HL-60 (cell line): ENCODE measurements around the gene HBA1.
"Not testable (repeated sequence)": the region's sequence is repeated elsewhere in the genome, so short reads cannot be mapped to it uniquely, and the experiment has no call there.

Source experiments
- DNase-seq, 2 experiments: peaks; one replicate each; pipeline ENCODE4 v3.0.0-alpha.2; 2010 to 2020; ENCODE audit warnings: low read depth in 1 of 2, low spot score in 1 of 2
- H3K27ac ChIP-seq: fragments of 250-450 bp; sonication (Bioruptor Pico); replicated peaks from 2 replicates; pipeline ENCODE4 v1.5.1; 2020; ENCODE audit warnings: mild to moderate bottlenecking, moderate library complexity
- H3K27me3 ChIP-seq: fragments of 250-450 bp; sonication (Bioruptor Pico); 2 replicates; pipeline ENCODE4 v1.5.1; 2021; ENCODE audit warnings: mild to moderate bottlenecking, moderate library complexity; ENCODE audit not compliant: insufficient read depth, poor library complexity, severe bottlenecking
- H3K4me3 ChIP-seq: replicated peaks from 2 replicates; pipeline ENCODE4 v1.5.1; 2011; ENCODE audit warnings: mild to moderate bottlenecking, control low read depth, low read length; ENCODE audit not compliant: insufficient read depth
- GABPA ChIP-seq: IDR thresholded peaks from 2 replicates; pipeline ENCODE4 v1.6.1; 2012; ENCODE audit warnings: low read depth
- POLR2AphosphoS5 ChIP-seq: IDR thresholded peaks from 2 replicates; pipeline ENCODE4 v1.6.1; 2012; ENCODE audit warnings: low read depth
- SPI1 ChIP-seq: IDR thresholded peaks from 2 replicates; pipeline ENCODE4 v1.6.1; 2012; ENCODE audit warnings: low read depth, mild to moderate bottlenecking, borderline replicate concordance
- TF ChIP-seq, protein P1 (sequence below): IDR thresholded peaks from 2 replicates; pipeline ENCODE4 v1.6.1; 2012; ENCODE audit warnings: low read depth; ENCODE audit not compliant: insufficient replicate concordance
- TF ChIP-seq, protein P2 (sequence below): IDR thresholded peaks from one replicate; pipeline ENCODE4 v1.5.1; 2011; ENCODE audit warnings: low read length, control low read depth, inconsistent platforms; ENCODE audit not compliant: insufficient read depth

The HBA1 gene

DNA sequence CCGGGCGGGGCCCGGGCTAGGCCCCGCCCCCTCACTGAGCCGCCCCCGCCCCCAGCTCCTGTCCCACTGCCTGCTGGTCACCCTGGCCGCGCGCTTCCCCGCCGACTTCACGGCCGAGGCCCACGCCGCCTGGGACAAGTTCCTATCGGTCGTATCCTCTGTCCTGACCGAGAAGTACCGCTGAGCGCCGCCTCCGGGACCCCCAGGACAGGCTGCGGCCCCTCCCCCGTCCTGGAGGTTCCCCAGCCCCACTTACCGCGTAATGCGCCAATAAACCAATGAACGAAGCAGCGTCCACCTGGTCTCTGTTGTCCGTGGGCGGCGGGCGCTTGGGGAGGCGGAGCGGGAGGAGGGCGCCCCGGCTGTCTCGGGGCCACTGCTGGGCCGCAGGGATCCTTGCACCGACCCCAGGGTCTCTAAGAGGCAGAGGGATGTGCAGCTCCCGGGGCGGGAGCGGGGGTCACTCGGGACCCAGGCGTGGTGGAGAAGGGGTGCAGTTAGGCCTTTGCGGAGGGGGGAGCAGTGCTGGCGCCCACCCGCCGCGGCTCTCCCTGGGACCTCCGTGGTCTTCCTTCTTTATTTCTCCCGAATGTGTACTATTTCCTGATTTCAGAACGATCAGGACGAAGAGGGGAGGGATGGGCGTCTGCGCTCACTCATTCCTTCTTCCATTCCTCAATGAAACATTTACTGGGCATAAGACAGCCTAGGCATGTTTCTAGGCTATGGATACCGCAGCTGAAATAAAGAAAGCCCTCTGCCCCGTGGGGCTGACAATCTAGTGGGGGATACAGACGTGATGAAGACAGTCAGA is 22.1 kb upstream of the HBA1 start:
- no peak for DNase-seq
- peak overlapping the region; percentile 39 for H3K4me3 ChIP-seq
- H3K27me3 ChIP-seq: peaks cover 27% of the 10 kb centered on the region
- no peak overlapping the region for H3K27ac ChIP-seq
- TF ChIP-seq, protein P1, sequence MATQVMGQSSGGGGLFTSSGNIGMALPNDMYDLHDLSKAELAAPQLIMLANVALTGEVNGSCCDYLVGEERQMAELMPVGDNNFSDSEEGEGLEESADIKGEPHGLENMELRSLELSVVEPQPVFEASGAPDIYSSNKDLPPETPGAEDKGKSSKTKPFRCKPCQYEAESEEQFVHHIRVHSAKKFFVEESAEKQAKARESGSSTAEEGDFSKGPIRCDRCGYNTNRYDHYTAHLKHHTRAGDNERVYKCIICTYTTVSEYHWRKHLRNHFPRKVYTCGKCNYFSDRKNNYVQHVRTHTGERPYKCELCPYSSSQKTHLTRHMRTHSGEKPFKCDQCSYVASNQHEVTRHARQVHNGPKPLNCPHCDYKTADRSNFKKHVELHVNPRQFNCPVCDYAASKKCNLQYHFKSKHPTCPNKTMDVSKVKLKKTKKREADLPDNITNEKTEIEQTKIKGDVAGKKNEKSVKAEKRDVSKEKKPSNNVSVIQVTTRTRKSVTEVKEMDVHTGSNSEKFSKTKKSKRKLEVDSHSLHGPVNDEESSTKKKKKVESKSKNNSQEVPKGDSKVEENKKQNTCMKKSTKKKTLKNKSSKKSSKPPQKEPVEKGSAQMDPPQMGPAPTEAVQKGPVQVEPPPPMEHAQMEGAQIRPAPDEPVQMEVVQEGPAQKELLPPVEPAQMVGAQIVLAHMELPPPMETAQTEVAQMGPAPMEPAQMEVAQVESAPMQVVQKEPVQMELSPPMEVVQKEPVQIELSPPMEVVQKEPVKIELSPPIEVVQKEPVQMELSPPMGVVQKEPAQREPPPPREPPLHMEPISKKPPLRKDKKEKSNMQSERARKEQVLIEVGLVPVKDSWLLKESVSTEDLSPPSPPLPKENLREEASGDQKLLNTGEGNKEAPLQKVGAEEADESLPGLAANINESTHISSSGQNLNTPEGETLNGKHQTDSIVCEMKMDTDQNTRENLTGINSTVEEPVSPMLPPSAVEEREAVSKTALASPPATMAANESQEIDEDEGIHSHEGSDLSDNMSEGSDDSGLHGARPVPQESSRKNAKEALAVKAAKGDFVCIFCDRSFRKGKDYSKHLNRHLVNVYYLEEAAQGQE: no peak
- TF ChIP-seq POLR2AphosphoS5: no peak
- TF ChIP-seq, protein P2, sequence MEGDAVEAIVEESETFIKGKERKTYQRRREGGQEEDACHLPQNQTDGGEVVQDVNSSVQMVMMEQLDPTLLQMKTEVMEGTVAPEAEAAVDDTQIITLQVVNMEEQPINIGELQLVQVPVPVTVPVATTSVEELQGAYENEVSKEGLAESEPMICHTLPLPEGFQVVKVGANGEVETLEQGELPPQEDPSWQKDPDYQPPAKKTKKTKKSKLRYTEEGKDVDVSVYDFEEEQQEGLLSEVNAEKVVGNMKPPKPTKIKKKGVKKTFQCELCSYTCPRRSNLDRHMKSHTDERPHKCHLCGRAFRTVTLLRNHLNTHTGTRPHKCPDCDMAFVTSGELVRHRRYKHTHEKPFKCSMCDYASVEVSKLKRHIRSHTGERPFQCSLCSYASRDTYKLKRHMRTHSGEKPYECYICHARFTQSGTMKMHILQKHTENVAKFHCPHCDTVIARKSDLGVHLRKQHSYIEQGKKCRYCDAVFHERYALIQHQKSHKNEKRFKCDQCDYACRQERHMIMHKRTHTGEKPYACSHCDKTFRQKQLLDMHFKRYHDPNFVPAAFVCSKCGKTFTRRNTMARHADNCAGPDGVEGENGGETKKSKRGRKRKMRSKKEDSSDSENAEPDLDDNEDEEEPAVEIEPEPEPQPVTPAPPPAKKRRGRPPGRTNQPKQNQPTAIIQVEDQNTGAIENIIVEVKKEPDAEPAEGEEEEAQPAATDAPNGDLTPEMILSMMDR: no peak

DNA sequence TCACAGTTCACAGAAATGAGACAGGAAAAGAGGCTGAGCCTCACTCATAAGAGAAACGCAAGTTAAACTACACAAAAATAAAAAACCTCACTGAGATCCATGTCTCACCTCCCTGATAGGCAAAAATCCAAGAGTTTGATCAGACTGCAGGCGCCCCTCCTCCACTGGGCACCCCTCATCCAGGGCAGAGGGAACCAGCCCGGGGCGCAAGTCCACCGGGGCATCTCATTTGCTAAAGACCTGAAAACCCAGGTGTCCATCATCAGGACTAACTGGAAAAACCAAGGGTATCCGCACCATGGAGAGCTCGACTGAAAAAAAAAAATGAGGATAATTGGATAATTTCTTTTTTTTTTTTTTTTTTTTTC is 21.5 kb upstream of the HBA1 start:
- Histone ChIP-seq H3K27ac (no peak overlapping the region), H3K4me3 (no peak overlapping the region), H3K27me3 (peaks cover 26% of the 10 kb centered on the region)
- no peak for DNase-seq
- TF ChIP-seq, protein P2: no peak
- TF ChIP-seq GABPA: no peak
- no peak for TF ChIP-seq SPI1
- no peak for TF ChIP-seq POLR2AphosphoS5
- TF ChIP-seq, protein P1: no peak

- Histone ChIP-seq H3K27me3 (peaks cover 30% of the 10 kb centered on the region), H3K27ac (no peak overlapping the region), H3K4me3 (no peak overlapping the region)
- DNase-seq: no peak
- TF ChIP-seq, protein P2: no peak
- TF ChIP-seq, protein P1: no peak
Observed at GRCh38 chr16:159136-159849, 17.2 kb upstream of the HBA1 start.

DNA sequence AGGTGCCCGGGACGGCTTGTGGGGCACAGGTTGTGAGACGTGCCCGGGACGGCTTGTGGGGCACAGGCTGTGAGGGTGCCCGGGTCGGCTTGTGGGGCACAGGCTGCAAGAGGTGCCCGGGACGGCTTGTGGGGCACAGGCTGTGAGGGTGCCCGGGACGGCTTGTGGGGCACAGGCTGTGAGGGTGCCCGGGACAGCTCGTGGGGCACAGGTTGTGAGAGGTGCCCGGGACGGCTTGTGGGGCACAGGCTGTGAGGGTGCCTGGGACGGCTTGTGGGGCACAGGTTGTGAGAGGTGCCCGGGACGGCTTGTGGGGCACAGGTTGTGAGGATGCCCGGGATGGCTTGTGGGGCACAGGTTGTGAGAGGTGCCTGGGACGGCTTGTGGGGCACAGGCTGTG is 16.2 kb upstream of the HBA1 start:
- peaks cover 25% of the 10 kb centered on the region for H3K27me3 ChIP-seq
- not testable (repeated sequence) for H3K4me3 ChIP-seq, DNase-seq, H3K27ac ChIP-seq
